SH-SY5Y (cell line): ENCODE data around the gene NPRL2.

ENCODE experiments used
- GATA2 ChIP-seq: IDR thresholded peaks from 2 replicates; pipeline ENCODE4 v1.6.1; 2011; ENCODE audit warnings: mild to moderate bottlenecking, low read depth, low read length
- GATA3 ChIP-seq: IDR thresholded peaks from 2 replicates; pipeline ENCODE4 v1.6.1; 2011; ENCODE audit warnings: low read depth, mild to moderate bottlenecking, low read length, moderate library complexity

GRCh38 chr3:50316657-50317242 lies 33.8 kb downstream of the NPRL2 start:
- TF ChIP-seq GATA2 (no peak), GATA3 (no peak)
